ENCODE data around the gene HOXD9.

Gene HOXD9

GRCh38 chr2:176111846-176112374 lies 10.6 kb upstream of the HOXD9 start:
- no peak for DNase-seq

- no peak for DNase-seq
Observed at GRCh38 chr2:176112375-176113302, 9.9 kb upstream of the HOXD9 start.

DNA sequence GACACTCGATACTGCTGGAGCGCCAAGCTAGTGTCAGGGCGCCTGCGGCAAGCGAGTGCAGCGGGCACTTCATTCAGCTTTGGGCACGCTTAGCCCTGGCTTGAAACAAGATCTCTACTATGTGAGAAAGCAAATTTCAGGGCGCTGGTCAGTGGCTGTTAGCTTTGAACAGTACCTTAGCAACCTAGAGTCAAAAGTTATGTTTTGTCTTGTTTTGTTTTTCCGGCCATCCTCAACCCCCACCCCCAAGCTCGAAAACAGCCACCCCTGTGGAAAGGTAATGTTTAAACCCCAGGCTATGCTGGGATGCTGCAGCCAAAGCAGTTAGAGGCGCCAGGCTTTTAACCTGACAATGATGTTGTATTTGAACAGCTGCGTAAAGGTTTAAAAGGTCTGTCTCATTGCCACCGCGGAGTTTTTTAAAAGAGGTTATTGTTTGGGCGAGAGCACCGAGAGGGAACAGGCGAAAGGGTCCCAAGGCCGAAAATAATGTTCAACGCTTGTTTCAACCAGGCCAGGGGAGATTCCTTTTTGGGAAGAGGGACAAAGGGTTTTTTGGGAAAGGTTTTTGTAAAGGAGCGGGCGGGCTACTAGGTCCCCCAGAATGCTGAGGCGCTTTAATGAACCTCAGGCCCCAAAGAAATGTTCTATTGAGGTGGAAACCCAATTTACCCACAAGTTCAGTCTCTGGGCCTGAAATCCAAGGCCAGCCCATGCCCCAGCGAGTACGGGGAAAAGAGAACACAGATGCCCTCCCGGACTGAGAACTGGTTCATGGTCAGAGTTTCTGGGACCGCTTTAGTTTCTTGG lies 8.2 kb upstream of the HOXD9 start:
- DNase-seq, result no peak

- no peak for DNase-seq
Observed at GRCh38 chr2:176114930-176115625, 7.4 kb upstream of the HOXD9 start.

- no peak for DNase-seq
Observed at GRCh38 chr2:176115883-176116813, 6.4 kb upstream of the HOXD9 start, which contains the start of gene HOXD10. TSS of gene HOXD10 (plus strand) at chr2:176116778. CDS start at chr2:176116834, 56 bp downstream.

GRCh38 chr2:176117162-176117822 lies 5.2 kb upstream of the HOXD9 start:
- DNase-seq, result no peak

DNA sequence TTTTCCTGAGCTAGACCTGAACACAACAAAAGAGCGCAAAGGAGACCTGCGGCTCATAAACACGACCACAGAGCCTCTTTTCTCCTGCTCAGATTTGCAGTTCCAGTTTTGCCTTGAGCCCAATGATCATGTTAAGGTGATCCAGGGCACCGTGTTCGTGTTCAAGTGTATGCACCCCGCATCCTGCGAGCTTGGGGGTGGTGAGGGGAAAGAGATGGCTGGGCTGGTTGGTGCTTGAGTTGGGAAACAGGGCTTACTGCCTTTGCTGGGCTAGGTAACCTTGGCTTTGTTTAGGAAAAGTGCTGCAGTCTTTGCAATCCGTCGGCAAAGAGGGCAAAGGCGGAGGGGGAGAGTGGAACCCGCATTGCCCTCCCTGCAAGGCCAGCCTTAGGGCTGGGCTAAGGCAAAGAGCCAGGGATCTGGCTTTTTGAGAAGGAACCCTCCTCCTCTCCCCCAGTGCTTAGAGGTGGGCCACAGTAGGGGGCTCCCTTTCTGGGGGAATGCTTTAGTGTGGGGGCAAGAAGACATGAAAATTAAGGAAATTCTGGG lies 4.6 kb upstream of the HOXD9 start:
- DNase-seq, result no peak

DNA sequence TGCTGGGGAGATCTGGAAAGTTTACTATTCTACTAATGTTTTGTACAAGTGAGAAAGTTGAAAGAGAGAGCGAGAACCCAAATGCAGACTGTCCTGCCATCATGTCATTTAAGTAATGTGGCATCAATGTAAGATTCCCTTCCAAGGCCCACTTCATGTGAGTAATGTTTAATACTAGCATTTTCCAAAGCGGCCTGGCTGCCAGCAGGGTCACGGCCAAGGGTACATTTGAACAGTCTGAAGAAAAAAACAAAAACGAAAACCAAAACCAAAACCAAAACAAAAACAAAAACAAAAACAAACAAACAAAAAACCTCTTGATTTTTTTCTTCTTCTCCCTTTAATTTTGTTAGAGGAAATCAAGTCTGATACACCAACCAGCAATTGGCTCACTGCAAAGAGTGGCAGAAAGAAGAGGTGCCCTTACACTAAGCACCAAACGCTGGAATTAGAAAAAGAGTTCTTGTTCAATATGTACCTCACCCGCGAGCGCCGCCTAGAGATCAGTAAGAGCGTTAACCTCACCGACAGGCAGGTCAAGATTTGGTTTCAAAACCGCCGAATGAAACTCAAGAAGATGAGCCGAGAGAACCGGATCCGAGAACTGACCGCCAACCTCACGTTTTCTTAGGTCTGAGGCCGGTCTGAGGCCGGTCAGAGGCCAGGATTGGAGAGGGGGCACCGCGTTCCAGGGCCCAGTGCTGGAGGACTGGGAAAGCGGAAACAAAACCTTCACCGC lies 3.7 kb upstream of the HOXD9 start:
- DNase-seq, result peak; percentile 68

- DNase-seq, result no peak
Observed at GRCh38 chr2:176120364-176121189, 1.9 kb upstream of the HOXD9 start.

GRCh38 chr2:176121190-176122051 lies 1.1 kb upstream of the HOXD9 start:
- no peak for DNase-seq

- no peak for DNase-seq
Observed at GRCh38 chr2:176122052-176122682, 352 bp upstream of the HOXD9 start.

DNA sequence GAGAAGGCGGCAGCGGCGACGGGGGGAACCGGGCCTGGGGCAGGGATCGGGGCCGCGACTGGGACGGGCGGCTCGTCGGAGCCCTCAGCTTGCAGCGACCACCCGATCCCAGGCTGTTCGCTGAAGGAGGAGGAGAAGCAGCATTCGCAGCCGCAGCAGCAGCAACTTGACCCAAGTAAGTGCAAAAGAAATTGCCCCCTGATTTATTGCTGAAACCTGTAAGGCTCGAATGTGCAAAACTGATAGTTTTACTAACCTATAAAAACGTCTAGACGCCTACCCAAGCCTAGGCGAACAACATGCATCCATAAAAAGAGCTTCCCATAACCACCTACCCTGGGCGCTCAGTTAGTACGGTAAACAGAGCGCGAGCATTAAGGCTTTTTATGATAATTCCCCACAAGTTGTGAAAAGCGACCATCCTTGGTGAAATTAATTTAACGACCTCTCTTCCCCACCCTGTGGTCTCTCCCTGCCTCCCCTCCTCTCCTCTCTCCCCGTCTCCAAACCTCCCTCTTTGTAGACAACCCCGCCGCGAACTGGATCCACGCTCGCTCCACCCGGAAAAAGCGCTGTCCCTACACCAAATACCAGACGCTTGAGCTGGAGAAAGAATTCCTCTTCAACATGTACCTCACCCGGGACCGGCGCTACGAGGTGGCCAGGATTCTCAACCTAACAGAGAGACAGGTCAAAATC lies 1.0 kb downstream of the HOXD9 start:
- no peak for DNase-seq

- no peak for DNase-seq
Observed at GRCh38 chr2:176124110-176124946, 1.8 kb downstream of the HOXD9 start.

DNA sequence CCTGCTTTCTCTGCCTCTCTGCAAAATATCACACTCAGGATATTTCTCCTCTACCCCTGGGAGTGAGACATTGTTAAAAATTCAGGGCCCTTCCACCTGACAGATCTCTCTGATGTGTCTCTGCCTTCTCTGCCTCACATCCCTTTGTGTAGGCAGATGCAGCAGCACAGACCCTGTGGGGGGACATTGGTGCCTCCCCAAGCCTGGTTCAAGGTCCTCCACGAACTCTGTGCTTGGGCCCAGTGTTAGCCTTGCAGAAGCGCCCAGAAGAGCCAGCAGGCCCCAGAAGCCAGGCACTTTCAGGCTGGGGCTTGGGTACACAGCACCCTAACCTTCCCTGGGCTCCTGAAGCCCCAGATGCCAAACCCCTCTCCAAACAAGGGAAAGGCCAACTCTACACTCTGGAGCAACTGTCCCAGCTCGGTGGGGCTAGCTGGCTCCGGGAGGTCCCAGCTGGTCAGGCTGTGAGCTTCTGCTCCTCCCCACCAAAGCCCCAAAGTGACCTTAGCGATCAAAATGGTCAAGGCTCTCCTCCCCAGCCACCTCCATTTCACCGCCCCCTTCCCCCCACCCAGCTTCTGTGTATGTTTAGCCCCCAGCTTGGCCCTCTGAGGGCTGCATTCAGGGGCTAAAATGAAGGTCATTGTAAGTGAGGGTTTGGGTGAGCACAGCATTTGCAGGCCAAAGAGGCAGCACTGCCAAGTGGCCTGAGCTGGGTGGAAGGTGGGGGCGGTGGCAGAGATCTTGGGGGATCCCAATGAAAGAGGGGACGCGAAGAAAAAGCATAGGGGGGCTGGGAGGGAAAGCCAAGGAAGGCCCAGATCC lies 2.6 kb downstream of the HOXD9 start:
- DNase-seq, result no peak

DNA sequence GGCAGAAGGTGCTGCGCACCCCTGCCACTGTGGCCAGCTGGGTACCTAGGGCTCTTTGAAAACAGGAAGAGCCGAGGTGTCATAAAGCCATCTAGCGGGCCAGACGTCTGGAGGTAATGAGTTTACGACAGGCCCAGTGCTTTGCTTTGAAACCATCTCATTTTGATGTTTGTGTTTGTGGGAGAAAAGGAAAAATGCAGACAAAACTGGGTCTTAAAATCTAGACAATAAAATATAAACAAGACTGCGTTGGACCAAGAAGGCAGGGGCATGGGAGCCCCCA lies 3.2 kb downstream of the HOXD9 start:
- DNase-seq, result no peak
